H1 (cell line): ENCODE measurements around the gene C19orf85. TPM values are rescaled to one million over a fixed set of nuclear protein-coding genes. Genes with fewer than 3 reads are reported as not detected.
A peak's percentile ranks its signal among the peaks of the same experiment; 100 is the strongest.

Experiments used
- BCL11A ChIP-seq, 2 experiments: IDR thresholded peaks; one replicate each; pipeline ENCODE4 v1.6.1; 2011; ENCODE audit warnings: low read depth in 2 of 2, low read length in 2 of 2, mild to moderate bottlenecking in 2 of 2
- CBX5 ChIP-seq: fragments of 300-800, 300-1000 bp; sonication (generic); IDR thresholded peaks from 2 replicates; pipeline ENCODE4 v1.7.1; 2016; ENCODE audit warnings: antibody characterized with exemption, low read length, low read depth
- CTBP2 ChIP-seq: IDR thresholded peaks from 2 replicates; pipeline ENCODE4 v1.7.0; 2011; ENCODE audit warnings: borderline replicate concordance, mild to moderate bottlenecking, moderate library complexity, mixed read lengths, low read length; ENCODE audit not compliant: insufficient read depth, insufficient read length
- EZH2 ChIP-seq: fragments of 200-600 bp; sonication (generic); IDR thresholded peaks from 2 replicates; pipeline ENCODE4 v1.7.1; 2012; ENCODE audit warnings: low read depth, mild to moderate bottlenecking, moderate library complexity, low read length, inconsistent platforms; ENCODE audit not compliant: severe bottlenecking
- KDM5A ChIP-seq: fragments of 200-600 bp; IDR thresholded peaks from 2 replicates; pipeline ENCODE4 v1.7.1; 2012; ENCODE audit warnings: mild to moderate bottlenecking, low read length, inconsistent platforms, mixed read lengths
- NRF1 ChIP-seq: IDR thresholded peaks from 2 replicates; pipeline ENCODE4 v1.6.1; 2011; ENCODE audit warnings: mild to moderate bottlenecking, low read depth, low read length, improper control_type of control experiment
- RBBP5 ChIP-seq: IDR thresholded peaks from 2 replicates; pipeline ENCODE4 v1.7.1; 2012; ENCODE audit warnings: low read depth, mild to moderate bottlenecking, inconsistent platforms, low read length, moderate library complexity, borderline replicate concordance
- SP2 ChIP-seq: IDR thresholded peaks from 2 replicates; pipeline ENCODE4 v1.6.1; 2012; ENCODE audit warnings: mild to moderate bottlenecking, low read length, inconsistent platforms
- SP4 ChIP-seq: IDR thresholded peaks from 2 replicates; pipeline ENCODE4 v1.6.1; 2012; ENCODE audit warnings: low read length, inconsistent platforms
- YY1 ChIP-seq: IDR thresholded peaks from 2 replicates; pipeline ENCODE4 v1.6.1; 2011; ENCODE audit warnings: low read depth, mild to moderate bottlenecking, low read length
- polyA plus RNA-seq, 7 experiments: library from polyadenylated mRNA; depleted of rRNA in 3 of 7; stranded (reverse) in 5 of 7; unstranded in 2 of 7; fragments of >200 nt in 5 of 7; fragments of 200-250 nt in 2 of 7; gene quantifications; 1 replicate in 5 of 7; 2 replicates in 1 of 7; 4 replicates in 1 of 7; pipeline versions ENCODE4 v1.2.1 to v1.2.3, GENCODE V29; 2011 to 2013; ENCODE audit warnings: missing spikeins in 2 of 7, mixed read lengths in 2 of 7
- total RNA-seq: library from RNA; stranded (reverse); fragmentation: NEBNext Ultra II Directional; extraction: Animal tissue kit (Norgen Biotek cat#: 25700); gene quantifications from 2 replicates; pipeline ENCODE4 v1.2.1, GENCODE V29; 2021
- TF ChIP-seq, protein P1 (sequence below): IDR thresholded peaks from 2 replicates; pipeline ENCODE4 v1.6.1; 2011; ENCODE audit warnings: low read depth, mild to moderate bottlenecking, low read length; ENCODE audit not compliant: insufficient read depth
- TF ChIP-seq, protein P2 (sequence below): IDR thresholded peaks from 2 replicates; pipeline ENCODE4 v1.6.1; 2011; ENCODE audit warnings: low read length, improper control_type of control experiment

C19orf85 gene
- total and polyA plus RNA-seq, 2 of the 8 experiments (the other 6 are each of a cell fraction or from before 2014, with no cell fraction given) = 2.2 to 3.2 TPM

DNA sequence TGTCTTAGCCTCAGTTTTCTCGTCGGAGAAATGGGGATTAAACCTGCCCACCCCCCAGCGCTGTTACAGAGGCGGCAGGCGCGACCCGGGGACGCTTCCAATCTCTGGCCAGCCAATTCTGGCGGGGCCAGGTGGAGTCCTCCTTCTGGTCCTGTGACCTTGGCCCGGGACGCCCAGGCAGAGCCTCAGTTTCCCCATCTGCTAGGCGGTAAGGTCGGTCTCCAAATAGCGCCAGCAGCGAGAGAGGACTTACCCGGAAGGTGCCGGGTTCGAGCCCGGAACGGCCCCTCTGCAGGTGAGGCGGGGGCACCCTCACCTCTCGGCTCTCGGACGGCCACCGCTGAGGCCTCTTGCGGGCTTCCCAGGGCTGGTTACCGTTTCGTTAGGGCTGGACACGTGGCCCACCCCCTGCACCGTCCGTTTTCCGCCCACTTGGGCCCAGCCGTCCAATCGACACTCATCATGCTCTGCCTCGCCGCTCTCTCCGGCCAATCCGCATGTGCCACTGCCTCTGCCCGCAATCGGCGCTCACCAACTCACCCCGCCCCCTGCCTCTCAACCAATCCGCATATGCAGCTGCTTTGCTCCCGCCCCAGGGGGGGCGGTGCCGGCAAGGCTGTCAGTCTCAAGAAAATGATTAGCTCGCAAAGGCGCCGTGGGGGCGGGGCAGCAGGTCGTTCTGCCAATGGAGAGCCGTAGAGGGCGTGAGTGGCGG lies 3.1 kb downstream of the C19orf85 start, which contains the start of gene ISOC2 (continued):
- peak; percentile 69 for TF ChIP-seq SP2
- TF ChIP-seq RBBP5 = no peak
- TF ChIP-seq CTBP2 = no peak
- no peak for TF ChIP-seq EZH2
- TF ChIP-seq, protein P1, sequence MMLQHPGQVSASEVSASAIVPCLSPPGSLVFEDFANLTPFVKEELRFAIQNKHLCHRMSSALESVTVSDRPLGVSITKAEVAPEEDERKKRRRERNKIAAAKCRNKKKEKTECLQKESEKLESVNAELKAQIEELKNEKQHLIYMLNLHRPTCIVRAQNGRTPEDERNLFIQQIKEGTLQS = peak; percentile 55; the same call in 1 of the 2 replicates
- no peak for TF ChIP-seq BCL11A (IDR thresholded peaks at IDR 0.05; ENCODE audit: low read depth in 2 of 2, low read length in 2 of 2)
- TF ChIP-seq, protein P2, sequence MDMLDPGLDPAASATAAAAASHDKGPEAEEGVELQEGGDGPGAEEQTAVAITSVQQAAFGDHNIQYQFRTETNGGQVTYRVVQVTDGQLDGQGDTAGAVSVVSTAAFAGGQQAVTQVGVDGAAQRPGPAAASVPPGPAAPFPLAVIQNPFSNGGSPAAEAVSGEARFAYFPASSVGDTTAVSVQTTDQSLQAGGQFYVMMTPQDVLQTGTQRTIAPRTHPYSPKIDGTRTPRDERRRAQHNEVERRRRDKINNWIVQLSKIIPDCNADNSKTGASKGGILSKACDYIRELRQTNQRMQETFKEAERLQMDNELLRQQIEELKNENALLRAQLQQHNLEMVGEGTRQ = peak; percentile 92
- TF ChIP-seq SP4 = peak; percentile 94
- no peak for TF ChIP-seq YY1
- TF ChIP-seq KDM5A = no peak
- TF ChIP-seq CBX5 = no peak
- TF ChIP-seq NRF1 = no peak
